ENCODE measurements around the gene SLC37A3.
A peak's percentile ranks its signal among the peaks of the same experiment; 100 is the strongest.

The SLC37A3 gene

GRCh38 chr7:140304191-140304799 lies 94.0 kb downstream of the SLC37A3 start:
- H3K4me1 ChIP-seq (ENCODE audit: insufficient read depth, low read length, poor library complexity, severe bottlenecking), result no peaks in the 10 kb centered on the region
- peak overlapping the region; percentile 21; the same call in 1 of the 2 replicates for H2AFZ ChIP-seq (ENCODE audit: low read length)
- no peak overlapping the region for H3K4me2 ChIP-seq (ENCODE audit: low read depth, low read length, poor library complexity, severe bottlenecking)
- no peaks in the 10 kb centered on the region for H3K9me3 ChIP-seq (ENCODE audit: insufficient read depth, low read depth, low read length)
- TF ChIP-seq EZH2phosphoT487 (IDR thresholded peaks at IDR 0.05; ENCODE audit: borderline replicate concordance), result no peak
- peak; percentile 66 for TF ChIP-seq CTCF (conservative IDR thresholded peaks at IDR 0.05; ENCODE audit: low read length)
- no peaks in the 10 kb centered on the region for H3K36me3 ChIP-seq (ENCODE audit: insufficient read depth, low read length)
- H3K9me2 ChIP-seq (replicated peaks; ENCODE audit: low read depth, low read length), result no peaks in the 10 kb centered on the region
- H3F3A ChIP-seq (ENCODE audit: low read depth), result no peaks in the 10 kb centered on the region
- H3K9ac ChIP-seq (ENCODE audit: low read depth, low read length, poor library complexity, severe bottlenecking), result no peak overlapping the region
- no peak overlapping the region for H3K4me3 ChIP-seq (ENCODE audit: low read length, poor library complexity, severe bottlenecking)
- H3K79me2 ChIP-seq (ENCODE audit: insufficient read depth, low read length), result no peaks in the 10 kb centered on the region
- H3K27me3 ChIP-seq (ENCODE audit: insufficient read depth, low read length, poor library complexity, severe bottlenecking), result no peaks in the 10 kb centered on the region
- H4K20me1 ChIP-seq (ENCODE audit: insufficient read depth, low read length, poor library complexity, severe bottlenecking), result no peaks in the 10 kb centered on the region

GRCh38 chr7:140300243-140301136 lies 97.8 kb downstream of the SLC37A3 start:
- no peak overlapping the region for H2AFZ ChIP-seq (ENCODE audit: low read length)
- TF ChIP-seq EZH2phosphoT487 (IDR thresholded peaks at IDR 0.05; ENCODE audit: borderline replicate concordance), result no peak
- TF ChIP-seq CTCF (conservative IDR thresholded peaks at IDR 0.05; ENCODE audit: low read length), result no peak

DNA sequence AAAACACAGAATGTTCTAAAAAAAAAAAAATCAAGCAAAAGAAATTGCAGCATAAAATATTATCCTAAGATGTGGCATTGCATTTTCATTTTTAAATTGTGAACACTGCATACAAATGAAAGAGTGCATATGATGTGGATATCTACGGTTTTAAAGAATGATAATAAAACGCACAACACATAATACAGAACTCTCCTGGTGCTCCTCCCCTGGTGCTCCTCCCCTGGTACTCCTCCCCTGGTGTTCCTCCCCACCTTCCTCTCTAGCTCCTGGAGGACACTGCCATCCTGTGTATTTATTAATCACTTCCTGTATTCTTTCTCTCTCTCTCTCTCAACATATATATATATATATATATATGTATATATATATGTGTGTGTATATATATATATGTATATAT lies 100.1 kb downstream of the SLC37A3 start:
- no peak overlapping the region for H3K4me2 ChIP-seq (ENCODE audit: low read depth, low read length, poor library complexity, severe bottlenecking)
- no peak overlapping the region for H3K9ac ChIP-seq (ENCODE audit: low read depth, low read length, poor library complexity, severe bottlenecking)
- no peaks in the 10 kb centered on the region for H4K20me1 ChIP-seq (ENCODE audit: insufficient read depth, low read length, poor library complexity, severe bottlenecking)
- H3K36me3 ChIP-seq (ENCODE audit: insufficient read depth, low read length), result no peaks in the 10 kb centered on the region
- H3K4me1 ChIP-seq (ENCODE audit: insufficient read depth, low read length, poor library complexity, severe bottlenecking), result peaks cover 6% of the 10 kb centered on the region
- H3K9me2 ChIP-seq (replicated peaks; ENCODE audit: low read depth, low read length), result no peaks in the 10 kb centered on the region
- no peak overlapping the region for H2AFZ ChIP-seq (ENCODE audit: low read length)
- no peaks in the 10 kb centered on the region for H3F3A ChIP-seq (ENCODE audit: low read depth)
- no peaks in the 10 kb centered on the region for H3K79me2 ChIP-seq (ENCODE audit: insufficient read depth, low read length)
- no peaks in the 10 kb centered on the region for H3K9me3 ChIP-seq (ENCODE audit: insufficient read depth, low read depth, low read length)
- no peaks in the 10 kb centered on the region for H3K27me3 ChIP-seq (ENCODE audit: insufficient read depth, low read length, poor library complexity, severe bottlenecking)
- no peak overlapping the region for H3K4me3 ChIP-seq (ENCODE audit: low read length, poor library complexity, severe bottlenecking)
- TF ChIP-seq CTCF (conservative IDR thresholded peaks at IDR 0.05; ENCODE audit: low read length) (no peak), EZH2phosphoT487 (IDR thresholded peaks at IDR 0.05; ENCODE audit: borderline replicate concordance) (no peak)

More at GRCh38 chr7:140300243-140301136, 97.8 kb downstream of the SLC37A3 start:
- H3K79me2 ChIP-seq (ENCODE audit: insufficient read depth, low read length), result no peaks in the 10 kb centered on the region
- H3K4me1 ChIP-seq (ENCODE audit: insufficient read depth, low read length, poor library complexity, severe bottlenecking), result no peaks in the 10 kb centered on the region
- no peak overlapping the region for H3K9ac ChIP-seq (ENCODE audit: low read depth, low read length, poor library complexity, severe bottlenecking)
- H3K27me3 ChIP-seq (ENCODE audit: insufficient read depth, low read length, poor library complexity, severe bottlenecking), result no peaks in the 10 kb centered on the region
- no peak overlapping the region for H3K4me3 ChIP-seq (ENCODE audit: low read length, poor library complexity, severe bottlenecking)
- no peaks in the 10 kb centered on the region for H3F3A ChIP-seq (ENCODE audit: low read depth)
- no peaks in the 10 kb centered on the region for H4K20me1 ChIP-seq (ENCODE audit: insufficient read depth, low read length, poor library complexity, severe bottlenecking)
- H3K9me3 ChIP-seq (ENCODE audit: insufficient read depth, low read depth, low read length), result no peaks in the 10 kb centered on the region
- no peak overlapping the region for H3K4me2 ChIP-seq (ENCODE audit: low read depth, low read length, poor library complexity, severe bottlenecking)
- H3K36me3 ChIP-seq (ENCODE audit: insufficient read depth, low read length), result no peaks in the 10 kb centered on the region
- H3K9me2 ChIP-seq (replicated peaks; ENCODE audit: low read depth, low read length), result no peaks in the 10 kb centered on the region

All from Loucy (cell line).